8988T (cell line): ENCODE measurements around the gene C4BPA.

Source experiments
- DNase-seq: peaks from one replicate; pipeline ENCODE4 v3.0.0; 2011

The C4BPA gene

DNA sequence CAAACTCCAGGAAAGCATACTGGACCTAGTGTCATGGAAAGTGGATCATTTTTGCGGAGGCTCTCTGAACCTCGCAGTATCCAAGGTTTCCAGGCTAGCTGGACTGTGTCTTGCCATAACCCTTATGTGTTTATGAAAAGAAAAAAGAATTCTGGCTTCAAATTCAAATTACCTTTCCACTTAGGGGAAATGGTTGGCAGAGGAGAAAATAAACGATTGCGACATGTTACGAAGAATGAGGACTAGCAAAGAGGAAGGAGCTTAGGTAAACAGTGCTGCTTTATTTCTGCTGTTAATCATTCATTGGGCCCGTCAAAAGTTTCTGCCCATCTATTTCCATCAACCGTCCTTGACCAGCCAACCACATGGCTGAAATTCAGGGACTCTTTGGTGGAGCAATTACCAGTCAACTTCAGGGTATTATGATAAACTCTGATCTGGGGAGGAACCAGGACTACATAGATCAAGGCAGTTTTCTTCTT lies at the start of gene C4BPA:
C4BPA (plus strand) TSS at position 342 of the 482 bp plus-strand sequence. CDS start 8,793 bp downstream, outside the sequence.
- DNase-seq = no peak

DNA sequence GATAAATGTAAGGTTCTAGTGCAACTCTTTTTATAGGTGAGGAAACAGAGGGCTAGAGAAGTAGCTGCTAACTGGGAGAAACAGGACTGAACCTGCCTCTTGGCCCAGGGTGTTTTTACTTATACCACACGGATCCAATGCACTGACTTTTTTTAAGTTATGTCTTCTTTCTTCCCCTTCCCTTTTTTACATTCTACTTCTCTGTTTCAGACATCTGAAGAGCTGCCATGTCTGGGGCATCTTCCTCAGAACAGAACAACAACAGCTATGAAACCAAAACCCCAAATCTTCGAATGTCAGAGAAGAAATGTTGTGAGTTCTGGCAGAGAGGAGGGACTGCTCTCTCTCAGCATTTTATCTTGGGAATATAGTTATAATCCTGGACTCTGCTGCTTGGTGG lies 49.5 kb upstream of the C4BPA start:
- no peak for DNase-seq

DNA sequence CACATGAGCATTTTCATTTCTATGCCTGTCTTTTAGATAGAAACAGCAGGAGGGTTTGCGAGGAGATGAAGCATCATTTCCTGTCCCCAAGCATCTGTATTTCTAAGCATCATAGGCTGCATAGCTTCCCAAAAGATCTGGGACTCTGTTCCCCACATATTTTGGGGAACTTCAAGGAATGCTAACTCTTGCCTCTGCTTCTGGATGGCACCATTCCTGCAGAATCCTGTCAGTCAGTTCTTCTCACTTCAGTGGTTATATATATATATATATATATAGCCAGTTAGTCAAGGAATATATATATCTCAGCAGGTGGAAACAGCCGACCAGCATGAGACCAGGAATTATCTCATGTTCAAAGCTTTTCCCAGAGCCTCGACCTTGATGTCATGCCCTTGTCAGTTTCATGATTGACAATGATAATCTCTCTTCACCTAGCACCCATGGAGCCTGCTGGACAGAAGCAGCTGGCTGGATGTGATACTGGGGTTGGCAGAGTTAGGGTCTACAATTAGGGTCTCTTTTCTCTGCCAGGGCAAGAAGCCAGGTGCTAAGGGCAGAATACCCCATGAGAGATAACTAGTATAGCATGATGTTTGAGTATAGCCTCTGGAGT lies 48.5 kb upstream of the C4BPA start:
- DNase-seq = no peak

DNA sequence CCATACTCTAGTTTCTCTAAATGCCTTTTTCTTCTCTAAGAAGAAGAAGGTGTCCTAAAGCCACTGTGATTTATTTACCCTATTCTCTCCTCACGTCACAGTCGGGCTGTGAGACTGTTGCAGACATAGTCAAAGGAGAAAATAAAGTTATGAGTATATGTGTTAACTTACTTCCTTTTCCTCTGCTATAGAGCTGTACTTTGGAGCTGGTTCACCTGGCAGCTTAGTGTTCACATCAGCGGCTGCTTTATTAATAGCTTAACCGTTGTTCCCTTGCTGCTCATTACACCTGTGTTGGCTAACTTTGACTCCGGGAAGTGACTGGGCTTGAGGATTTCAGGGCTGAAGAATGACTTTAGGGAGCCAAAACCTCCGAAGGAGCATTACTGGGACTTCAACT lies 47.4 kb upstream of the C4BPA start:
- no peak for DNase-seq

DNA sequence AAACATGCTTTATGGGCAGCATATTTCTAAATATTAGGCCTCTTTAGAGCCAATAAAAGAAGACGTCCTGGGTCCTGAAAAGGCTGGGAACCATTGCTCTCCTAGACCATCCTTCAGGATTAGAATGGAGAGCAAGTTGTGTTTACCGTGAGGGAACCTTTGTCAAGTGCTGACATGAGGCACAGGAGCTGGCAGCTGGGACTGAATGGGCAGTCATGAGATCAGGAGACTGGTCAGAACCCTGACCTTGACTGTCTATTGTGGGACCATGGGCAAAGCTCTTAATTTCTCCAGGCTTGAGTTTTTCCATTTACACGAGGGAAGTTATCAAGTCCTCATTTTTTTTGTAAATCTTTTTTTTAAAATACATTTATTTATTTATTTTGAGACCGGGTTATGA lies 45.8 kb upstream of the C4BPA start:
- DNase-seq = no peak

DNA sequence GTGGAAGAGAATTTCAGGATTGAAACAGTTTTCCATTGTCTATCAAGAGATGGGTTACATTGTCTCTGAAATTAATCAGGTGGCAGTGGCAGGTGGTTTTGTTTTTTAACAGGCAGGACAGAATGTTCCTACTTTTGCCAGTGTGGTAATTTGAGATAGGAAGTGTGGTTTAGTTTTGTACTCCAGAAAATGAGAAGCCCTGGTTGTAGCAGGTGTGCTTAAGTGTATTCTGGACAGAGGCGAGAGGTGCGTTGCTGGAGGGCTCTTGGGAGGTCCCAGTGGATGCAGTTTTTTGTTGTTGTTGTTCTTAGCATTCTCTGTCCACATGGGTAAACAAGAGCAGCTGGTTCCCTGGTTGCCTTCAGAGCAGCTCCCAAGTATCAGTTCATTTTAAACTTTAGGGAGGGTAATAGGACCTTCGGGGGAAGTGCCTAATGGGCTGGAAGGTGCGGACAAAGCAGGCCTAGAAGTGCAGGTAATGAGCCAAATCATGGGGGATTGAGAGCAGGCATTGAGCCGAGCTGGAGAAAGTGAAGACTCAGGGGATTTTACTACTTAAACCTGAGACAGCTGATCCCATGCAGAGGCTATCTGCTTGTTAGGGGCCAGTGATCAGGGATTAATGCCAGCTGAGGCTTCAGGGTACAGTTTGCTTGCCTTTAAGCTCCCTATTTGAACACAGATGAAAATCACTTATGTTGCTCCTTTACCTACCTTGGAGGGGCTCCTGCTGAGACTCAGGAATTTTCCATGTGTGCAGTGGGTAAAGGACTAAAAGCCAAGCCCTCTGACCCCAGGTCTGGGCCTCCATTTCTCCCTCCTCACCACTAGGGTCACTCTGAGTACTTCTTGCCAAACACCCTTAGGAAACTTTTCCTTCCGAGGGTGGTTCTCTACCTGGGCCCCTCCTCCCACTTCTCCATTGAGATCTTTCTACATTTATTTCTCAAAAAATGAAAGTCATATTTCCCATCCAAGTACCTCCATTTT lies 44.9 kb upstream of the C4BPA start:
- no peak for DNase-seq

DNA sequence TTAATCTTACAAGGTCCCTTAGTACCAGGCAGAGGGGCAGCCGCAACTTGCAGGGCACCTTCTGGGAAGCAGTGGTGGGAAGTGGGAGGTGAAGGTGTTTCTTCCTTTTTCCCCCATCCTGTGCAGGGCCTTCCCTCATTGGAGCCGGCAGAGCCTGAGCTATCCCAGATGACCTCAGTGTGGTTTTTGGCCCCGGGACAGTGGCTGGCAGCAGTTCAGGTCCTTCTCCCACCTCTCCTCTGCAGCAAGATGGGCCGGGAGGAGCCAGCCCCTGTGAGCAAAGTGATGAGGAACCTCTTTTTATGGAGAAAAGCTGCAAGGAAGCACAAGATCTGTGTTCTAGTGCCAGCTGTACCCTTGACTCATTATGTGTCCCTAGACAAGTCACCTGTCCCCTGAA lies 44.2 kb upstream of the C4BPA start:
- no peak for DNase-seq

DNA sequence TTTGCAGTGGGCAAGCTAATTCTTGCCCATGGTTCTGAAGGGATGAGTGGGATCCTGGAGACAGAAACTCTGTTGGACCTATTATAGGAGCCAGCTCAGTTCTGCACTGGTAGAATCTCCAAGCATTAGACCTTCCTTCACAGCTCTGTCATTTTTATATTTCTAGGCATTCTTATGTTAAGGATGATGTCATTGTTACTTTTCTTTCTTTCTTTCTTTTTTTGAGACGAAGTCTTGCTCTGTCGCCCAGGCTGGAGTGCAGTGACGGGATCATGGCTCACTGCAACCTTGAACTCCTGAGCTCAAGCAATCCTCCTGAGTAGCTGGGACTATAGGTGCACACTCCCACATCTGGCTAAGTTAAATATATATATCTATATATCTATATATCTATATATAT lies 43.4 kb upstream of the C4BPA start:
- no peak for DNase-seq

DNA sequence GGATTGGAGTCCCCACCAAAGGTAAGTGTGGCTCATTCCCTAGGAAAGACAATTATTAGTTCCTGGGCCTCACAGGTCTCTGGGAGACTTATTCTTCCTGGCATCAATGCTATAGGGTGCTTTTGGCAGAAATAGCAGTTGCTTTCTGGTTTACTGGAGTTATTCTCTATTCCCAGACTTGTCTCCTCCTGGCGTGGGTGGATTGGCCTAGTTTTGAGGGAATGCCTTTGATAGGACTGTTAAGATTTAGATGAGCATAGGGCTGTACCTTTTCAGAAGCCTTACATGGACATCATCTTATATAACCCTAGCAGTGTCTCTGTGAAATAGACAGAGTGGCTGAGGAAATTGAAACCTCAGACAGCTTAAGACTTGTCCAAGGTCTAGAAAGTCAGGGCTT lies 42.0 kb upstream of the C4BPA start:
- DNase-seq = no peak

DNA sequence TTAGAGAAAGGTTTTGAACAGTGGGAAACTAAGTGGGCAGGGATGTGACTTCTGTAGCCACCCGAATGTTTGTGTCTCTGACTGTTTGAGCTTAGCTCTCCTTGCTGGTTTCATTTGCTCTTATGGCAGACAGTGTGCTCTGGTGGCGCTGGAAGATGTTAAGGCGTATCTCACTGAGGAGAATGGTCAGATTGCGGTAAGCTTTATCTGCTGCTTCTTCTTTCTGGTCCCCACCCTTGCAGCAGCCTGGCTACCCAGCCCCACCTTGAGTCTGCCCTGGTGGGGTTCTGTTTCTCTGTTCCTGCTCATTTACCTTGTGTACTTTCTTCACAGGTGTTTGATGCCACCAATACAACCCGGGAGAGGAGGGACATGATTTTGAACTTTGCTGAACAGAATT lies 41.0 kb upstream of the C4BPA start:
- no peak for DNase-seq

DNA sequence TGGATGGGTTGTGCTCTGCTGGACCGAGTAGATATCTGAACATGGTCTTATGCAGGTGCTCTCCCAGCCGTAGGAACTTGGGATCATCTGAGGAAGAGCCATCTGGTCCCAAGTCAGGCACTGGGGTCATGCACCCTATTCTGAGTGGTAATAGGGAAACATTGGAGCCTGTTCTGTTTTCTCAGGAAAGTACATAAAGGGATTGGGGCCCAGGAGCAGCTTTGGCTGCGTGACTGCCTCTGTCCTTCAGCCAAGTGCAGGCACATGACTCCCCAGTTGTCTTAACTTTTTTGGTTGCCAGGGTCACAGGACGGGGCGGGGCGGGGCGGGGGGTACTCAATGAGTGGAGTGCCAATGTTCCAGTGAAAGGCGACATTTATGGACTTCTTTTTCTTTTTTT lies 39.5 kb upstream of the C4BPA start:
- no peak for DNase-seq

DNA sequence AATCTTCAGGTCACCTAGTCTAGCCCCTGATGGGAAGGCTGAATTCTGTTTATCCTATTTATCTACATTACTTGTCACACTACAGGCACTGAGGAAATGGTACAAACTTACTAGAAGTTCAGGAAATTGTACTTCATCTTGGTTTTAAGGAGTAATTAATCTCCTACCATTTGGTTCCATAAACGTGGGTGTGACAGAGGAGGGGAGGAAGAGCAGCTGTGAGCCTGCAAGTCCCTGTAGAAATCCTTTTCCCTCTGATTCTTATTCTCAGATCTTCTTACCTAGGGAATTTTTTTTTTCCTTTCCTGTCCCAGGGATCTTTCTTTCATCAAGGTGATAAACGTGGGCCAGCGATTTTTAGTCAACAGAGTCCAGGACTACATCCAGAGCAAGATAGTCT lies 36.8 kb upstream of the C4BPA start:
- no peak for DNase-seq

DNA sequence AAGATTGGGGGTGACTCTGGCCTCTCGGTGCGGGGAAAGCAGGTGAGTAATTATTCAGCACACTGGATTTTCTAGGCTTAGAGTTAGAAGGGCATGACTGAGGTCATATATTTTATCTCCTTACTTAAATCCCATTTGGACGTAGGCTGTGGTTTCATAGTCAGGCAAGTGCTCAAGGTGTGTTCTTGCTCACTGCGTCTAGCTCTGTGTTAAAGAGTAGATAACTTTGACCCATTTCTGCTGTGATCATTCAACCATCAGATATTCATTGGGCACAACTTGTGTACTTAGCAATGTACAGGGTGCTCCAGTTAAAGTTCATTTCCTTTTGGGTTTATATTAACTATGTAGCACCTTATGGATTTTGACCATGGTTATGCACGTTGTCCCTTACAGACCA lies 36.4 kb upstream of the C4BPA start:
- DNase-seq = no peak

DNA sequence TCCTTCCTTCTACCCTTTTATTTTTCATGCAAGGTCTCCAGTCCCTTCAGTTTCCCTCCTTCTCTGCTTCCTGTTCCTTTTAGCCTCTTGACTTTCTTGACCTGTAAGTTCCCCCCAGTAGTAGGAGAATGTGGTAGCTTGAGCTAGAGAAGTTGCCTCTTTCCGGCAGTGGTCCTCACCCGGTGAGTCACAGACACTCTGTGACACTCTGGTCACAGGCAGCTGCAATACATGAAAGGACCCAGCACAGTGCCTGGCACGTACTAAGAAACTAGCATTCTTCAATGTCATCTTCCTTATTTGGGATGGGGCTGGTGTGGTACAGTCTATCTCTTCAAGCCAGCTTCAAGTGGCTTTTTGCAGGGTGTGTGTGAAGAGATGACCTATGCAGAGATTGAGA lies 35.0 kb upstream of the C4BPA start:
- DNase-seq = no peak

DNA sequence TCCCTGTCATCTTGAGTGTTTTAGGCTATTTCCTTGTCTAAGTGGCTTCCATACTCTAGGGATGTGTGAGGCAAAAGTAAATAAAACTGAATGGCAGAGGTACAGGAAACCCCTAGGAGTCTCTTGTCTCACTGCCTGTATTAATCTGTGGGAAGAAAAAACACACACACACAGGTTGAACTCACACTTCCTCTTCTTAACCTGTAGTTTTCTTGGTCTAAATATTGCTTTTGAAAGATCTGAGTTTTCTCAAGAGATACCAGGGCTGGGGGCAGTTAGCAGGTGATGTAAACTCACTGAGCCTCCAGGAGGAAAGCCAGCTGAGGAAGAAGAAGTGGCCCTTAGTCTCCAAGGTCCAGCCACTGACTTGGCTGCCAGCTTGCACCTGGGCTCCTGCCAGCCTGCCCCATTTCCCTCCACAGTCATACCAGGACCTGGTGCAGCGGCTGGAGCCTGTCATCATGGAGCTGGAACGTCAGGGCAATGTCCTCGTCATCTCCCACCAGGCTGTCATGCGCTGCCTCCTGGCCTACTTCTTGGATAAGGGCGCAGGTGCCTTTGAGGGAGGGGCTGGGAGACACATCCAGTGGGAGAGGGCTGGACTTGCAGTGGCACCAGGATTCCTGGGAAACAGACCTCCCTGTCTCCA lies 34.1 kb upstream of the C4BPA start:
- no peak for DNase-seq

DNA sequence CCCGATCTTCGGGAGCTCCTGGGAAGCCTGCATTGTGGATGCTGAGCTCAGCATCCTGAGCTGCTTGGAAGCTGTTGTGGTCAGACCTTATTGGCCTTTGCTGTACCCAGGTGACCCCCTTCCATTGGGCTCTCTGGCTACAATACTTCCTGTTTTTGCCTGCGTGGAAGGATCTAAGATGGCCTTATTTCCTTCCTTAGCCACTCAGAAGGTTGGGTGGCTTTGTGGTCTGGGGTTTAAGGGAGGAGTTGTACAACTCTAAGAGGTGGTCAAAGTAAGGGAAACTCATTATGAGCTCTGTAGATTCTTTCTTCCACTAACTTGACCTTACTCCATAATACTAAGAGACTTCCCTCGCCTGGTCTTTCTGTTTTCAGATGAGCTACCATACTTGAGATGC lies 33.2 kb upstream of the C4BPA start:
- DNase-seq = no peak

DNA sequence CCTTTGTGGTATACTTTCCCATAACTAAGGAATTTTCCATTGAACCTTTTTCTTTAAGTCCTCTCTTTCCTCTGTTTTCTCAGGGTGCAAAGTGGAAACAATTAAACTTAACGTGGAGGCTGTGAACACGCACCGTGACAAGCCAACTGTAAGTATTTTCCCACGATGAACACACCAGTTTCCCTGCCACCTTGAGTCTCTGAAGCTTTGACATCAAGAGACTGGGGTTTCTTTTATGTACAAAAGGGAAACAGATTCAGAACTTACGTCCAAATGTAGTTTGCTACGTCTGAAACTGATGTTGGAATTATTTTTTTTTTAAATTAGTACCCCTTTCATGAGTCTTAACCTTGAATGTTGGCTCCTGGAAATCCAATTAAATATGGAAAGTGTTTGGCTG lies 32.6 kb upstream of the C4BPA start:
- DNase-seq = no peak

DNA sequence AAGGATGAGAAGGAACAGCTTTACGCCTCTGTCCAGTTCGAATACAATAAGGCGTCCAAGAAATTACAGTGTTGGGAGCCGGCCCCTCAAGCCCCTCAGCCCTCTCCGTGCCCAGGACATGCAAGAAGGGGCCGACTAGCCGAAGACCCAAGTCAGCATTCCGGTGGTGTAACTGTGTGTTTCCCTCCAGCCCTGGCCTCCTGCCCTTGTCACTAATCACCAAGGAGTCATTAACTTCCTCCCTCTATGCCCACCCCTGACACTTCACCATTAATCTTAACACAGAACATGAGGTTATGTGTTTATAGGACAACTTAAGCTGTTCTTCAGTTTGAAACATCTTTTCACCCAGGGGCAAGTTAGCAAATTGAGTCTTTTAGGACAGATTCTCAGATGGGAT lies 31.8 kb upstream of the C4BPA start:
- no peak for DNase-seq

DNA sequence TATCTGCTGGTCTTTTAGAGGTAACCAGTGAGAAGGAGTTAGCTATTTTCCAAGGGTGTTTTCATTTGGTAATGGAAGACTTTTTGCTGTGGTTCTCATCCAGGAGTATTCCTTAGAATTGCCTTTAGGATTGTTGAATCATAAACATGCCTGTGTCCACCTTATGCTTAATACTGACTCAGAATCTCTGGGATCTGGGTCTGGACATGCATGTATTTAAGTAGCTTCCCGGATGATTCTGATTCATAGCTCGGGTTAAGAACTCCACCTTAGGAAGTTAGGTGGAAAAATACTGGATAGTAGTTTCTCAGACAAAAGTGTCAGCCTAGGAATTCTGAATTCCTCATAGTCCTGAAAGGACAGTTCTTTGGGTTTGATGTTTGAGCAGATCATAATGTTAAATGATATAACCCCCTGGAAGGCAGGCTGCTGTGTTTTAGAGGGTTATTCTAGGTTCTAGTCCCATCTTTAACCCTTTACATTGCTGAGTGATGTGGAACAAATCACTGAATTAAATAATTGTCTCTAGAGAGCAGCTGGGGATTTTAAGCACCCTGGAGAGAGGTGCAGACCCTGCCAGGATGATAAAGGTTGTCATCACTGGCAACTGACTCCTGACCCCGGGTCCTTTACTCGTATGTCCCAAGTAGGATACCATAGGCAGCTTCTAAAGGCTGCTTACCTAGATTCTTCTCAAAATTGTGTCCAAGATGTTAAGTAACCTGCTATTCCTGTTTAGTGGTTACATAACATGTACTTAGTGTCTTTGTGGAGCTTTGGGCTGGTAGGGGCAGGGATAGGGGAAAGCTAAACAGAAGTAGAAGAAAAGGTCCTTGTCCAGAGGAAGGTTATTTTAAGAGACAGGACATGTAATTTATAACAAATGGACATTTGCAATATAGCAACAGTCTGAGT lies 29.9 kb upstream of the C4BPA start:
- no peak for DNase-seq

DNA sequence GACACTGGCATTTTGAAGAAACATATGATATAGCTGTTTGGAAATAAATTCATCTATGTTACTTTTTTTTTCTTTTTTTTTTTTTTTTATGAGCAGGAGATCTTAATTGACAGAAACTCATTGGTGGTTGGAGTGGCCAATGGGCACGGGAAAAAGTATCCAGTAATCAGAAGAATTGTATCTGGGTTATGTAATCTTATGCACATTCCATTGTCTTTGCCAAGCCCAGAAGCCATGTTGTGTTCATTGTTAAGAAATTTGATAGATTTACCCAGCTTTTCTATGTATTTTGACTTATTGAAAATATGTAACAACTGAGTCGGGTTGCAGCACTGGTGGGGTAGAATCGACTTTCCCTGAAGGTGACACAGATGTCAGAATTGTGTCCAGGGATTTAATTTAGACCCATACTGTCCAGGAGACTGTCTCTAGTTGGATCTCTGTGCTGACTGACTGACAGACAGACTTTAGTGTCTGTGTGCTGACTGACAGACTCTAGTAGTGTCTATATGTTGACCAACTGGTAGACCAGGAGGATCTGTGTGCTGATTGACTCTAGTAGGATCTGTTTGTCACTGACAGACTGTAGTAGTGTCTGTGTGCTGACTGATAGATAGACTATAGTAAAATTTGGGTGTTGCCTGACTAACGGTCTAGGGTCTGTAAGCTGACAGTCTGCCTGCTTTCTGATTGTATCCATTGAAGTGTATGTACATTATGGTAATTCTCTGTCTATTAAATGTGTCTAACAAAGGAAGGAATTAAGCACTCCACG lies 27.7 kb upstream of the C4BPA start:
- no peak for DNase-seq

DNA sequence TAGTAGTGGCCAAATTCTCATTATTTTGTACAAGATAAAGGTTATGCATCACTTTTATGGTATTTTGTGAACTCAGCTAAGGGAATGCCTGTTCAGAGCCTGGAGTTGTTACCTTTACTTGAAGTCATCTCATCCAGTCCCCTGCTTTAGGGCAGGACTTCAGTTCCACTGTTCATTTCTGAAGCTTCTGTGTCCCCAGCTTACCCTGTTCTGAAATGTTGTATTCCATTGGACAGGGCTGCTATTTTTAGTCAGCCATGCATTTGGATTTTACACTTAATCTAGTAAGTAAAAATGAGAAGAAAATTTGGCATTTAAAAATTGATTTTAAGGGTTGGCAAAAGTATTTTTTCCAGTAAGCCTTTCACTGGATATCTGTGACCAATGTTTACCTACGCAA lies 27.0 kb upstream of the C4BPA start:
- DNase-seq = no peak
